Memory B cell (primary cell): Measurements from ENCODE around the gene GGT1.
"Not testable (repeated sequence)": the region's sequence is repeated elsewhere in the genome, so short reads cannot be mapped to it uniquely, and the experiment has no call there.

ENCODE experiments used
- ATAC-seq: fragments of 150-1000 bp; cut with Tn5 transposase; 2 replicates; pipeline ENCODE4 v1.10.0; 2021; ENCODE audit warnings: low read depth, mild to moderate bottlenecking, moderate library complexity
- DNase-seq, 2 donors: peaks; one replicate each; pipeline ENCODE4 v3.0.0; 2022; ENCODE audit warnings: low spot score in 2 of 2
- H3K27ac Mint-ChIP-seq: one replicate; pipeline ENCODE4 v1.8.0; 2022; ENCODE audit warnings: mild to moderate bottlenecking, moderate library complexity, mixed read lengths
- H3K27me3 Mint-ChIP-seq: one replicate; pipeline ENCODE4 v1.8.0; 2022; ENCODE audit warnings: mixed read lengths
- H3K36me3 Mint-ChIP-seq: one replicate; pipeline ENCODE4 v1.8.0; 2022; ENCODE audit warnings: mild to moderate bottlenecking, mixed read lengths
- H3K4me1 Mint-ChIP-seq: one replicate; pipeline ENCODE4 v1.8.0; 2022; ENCODE audit warnings: mixed read lengths
- H3K4me3 Mint-ChIP-seq: one replicate; pipeline ENCODE4 v1.8.0; 2022; ENCODE audit warnings: mild to moderate bottlenecking, moderate library complexity, mixed read lengths
- H3K9me3 Mint-ChIP-seq: one replicate; pipeline ENCODE4 v1.8.0; 2022; ENCODE audit warnings: mixed read lengths

Gene GGT1

DNA sequence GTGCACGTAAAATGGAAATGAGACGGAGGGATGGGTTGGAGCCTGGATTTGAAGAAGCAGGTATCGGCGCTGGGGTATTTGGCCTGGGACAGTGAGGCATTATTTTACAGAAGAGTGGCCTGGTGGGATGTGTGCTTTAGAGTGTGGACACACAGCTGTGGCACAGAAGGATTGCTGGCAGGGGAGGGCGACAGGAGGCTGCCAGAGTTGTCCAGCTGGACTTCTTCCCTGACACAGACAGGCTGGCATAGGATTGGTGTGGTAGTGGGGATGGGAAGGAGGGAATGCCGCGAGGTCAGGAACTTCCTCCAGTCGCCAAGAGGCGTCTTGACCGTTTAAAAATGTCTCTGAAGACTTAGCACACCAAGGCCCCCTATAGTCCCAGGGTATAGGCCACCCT is 64.9 kb downstream of the GGT1 start:
- H3K4me1 Mint-ChIP-seq, H3K4me3 Mint-ChIP-seq, H3K9me3 Mint-ChIP-seq, DNase-seq, H3K36me3 Mint-ChIP-seq, H3K27ac Mint-ChIP-seq, ATAC-seq, H3K27me3 Mint-ChIP-seq: not testable (repeated sequence)

DNA sequence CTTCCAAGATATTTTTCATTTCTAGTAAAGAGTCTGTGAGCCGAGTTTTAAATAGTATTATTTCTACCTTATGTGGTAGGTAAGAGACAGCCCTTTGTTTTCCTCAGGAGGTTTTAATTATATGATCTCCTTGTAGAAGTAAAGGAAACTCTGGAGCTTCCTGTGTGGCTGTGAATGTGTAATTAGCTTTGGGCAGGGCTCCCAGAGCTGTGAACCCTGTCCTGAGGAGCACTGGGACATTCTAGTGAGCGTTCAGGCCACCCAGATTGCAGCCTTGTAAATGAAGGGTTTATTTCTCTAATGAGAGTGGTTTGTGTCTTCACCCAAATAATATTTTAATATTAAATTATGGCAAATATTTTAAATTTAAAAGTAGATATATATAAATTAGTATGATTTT is 69.5 kb downstream of the GGT1 start:
- H3K36me3 Mint-ChIP-seq, ATAC-seq, H3K9me3 Mint-ChIP-seq, DNase-seq, H3K4me1 Mint-ChIP-seq, H3K27ac Mint-ChIP-seq, H3K27me3 Mint-ChIP-seq, H3K4me3 Mint-ChIP-seq: not testable (repeated sequence)
